Heart left ventricle (tissue), 13 donors: ENCODE results near the gene CDC123.
"Not testable (repeated sequence)": the region's sequence is repeated elsewhere in the genome, so short reads cannot be mapped to it uniquely, and the experiment has no call there.

ENCODE experiments used
- POLR2A ChIP-seq, 2 donors: fragments of 450-650 bp; IDR thresholded peaks; one replicate each; pipeline ENCODE4 v1.6.1; 2017; ENCODE audit warnings: antibody characterized with exemption in 2 of 2, mild to moderate bottlenecking in 2 of 2, moderate library complexity in 2 of 2
- TF ChIP-seq, protein P1 (sequence below), 12 donors: fragments of 200-600 bp; sonication (generic) in 4 of 12; IDR thresholded peaks; one replicate each; pipeline versions ENCODE4 v1.5.0 to v1.8.0; 2018 to 2022; ENCODE audit warnings: antibody characterized with exemption in 12 of 12, mild to moderate bottlenecking in 5 of 12
- donor health status: ischemic (EF 13 %, LVEDD 7.1; RV severe dilation, severe dysfunction).
- donor health status: DM: no; HTN: yes; CAD: no.
- donor health status: DM: no; HTN: no; CAD: no.
- donor health status: ischemic (EF 25% LVEDD 6.9; RV normal size, moderate dysfunction).
- donor health status: ischemic (EF 25% LVEDD 5.7; RV mildly dilated, moderate dysfunction).
- donor health status: ischemic (EF 35%, LVEDD 5.7; RV mildly dilated, moderate dysfunction).
- donor health status: nonischemic (EF 11% LVEDD 7.7; RV severe dilation, severe dysfunction).
- donor health status: DM: yes; HTN: yes; CAD: no.
- donor health status: PGD.
- donor health status: ischemic (EF 29% LVEDD 5.4; RV normal size, mild dysfunction).
- donor health status: nonischemic (EF 23%, LVEDD 6.1; RV moderate dilation, normal function).

DNA sequence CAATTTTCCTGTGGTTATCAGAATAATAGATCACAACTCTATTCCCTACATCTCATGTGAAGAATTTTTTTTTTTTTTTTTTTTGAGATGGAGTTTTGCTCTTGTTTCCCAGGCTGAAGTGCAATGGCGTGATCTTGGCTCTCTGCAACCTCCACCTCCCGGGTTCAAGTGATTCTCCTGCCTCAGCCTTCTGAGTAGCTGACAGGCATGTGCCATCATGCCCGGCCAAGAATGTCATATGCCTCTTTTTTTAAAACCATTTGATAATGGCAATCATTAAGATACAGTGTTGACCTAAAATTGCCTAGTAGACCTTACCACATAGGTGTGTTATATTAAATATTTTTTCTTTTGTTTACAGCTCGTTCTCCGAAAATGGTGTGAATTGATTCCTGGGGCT lies 38.7 kb downstream of the CDC123 start:
- TF ChIP-seq, protein P1, sequence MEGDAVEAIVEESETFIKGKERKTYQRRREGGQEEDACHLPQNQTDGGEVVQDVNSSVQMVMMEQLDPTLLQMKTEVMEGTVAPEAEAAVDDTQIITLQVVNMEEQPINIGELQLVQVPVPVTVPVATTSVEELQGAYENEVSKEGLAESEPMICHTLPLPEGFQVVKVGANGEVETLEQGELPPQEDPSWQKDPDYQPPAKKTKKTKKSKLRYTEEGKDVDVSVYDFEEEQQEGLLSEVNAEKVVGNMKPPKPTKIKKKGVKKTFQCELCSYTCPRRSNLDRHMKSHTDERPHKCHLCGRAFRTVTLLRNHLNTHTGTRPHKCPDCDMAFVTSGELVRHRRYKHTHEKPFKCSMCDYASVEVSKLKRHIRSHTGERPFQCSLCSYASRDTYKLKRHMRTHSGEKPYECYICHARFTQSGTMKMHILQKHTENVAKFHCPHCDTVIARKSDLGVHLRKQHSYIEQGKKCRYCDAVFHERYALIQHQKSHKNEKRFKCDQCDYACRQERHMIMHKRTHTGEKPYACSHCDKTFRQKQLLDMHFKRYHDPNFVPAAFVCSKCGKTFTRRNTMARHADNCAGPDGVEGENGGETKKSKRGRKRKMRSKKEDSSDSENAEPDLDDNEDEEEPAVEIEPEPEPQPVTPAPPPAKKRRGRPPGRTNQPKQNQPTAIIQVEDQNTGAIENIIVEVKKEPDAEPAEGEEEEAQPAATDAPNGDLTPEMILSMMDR (IDR thresholded peaks at IDR 0.05), result not testable (repeated sequence)
- not testable (repeated sequence) for TF ChIP-seq POLR2A (IDR thresholded peaks at IDR 0.05)
